A549 treated with dexamethasone at 1 μM for 4 hours (cell line): ENCODE data around the gene TMEM222. TPM values are rescaled to one million over a fixed set of nuclear protein-coding genes. Genes with fewer than 3 reads are reported as not detected.

Experiments used
- total RNA-seq: library from RNA; stranded (reverse); fragments of 200-300 nt; extraction: Qiagen RNA extraction; gene quantifications from 5 replicates; pipeline ENCODE4 v1.2.3, GENCODE V29; 2022

Gene TMEM222
- 39.9 to 46.8 TPM (median 44.6 TPM) in 5 replicates for total RNA-seq

GRCh38 chr1:27321813-27322568 is at the start of gene TMEM222:
TSS of gene TMEM222 (plus strand) at chr1:27322163. CDS start at chr1:27322198, 35 bp downstream.

GRCh38 chr1:27341525-27342252 is 19.7 kb downstream of the TMEM222 start, which contains the start of gene SYTL1:
TSS of gene SYTL1 (plus strand) at chr1:27342022. CDS start at chr1:27345335, 3,313 bp downstream.

GRCh38 chr1:27366411-27367159 is 44.6 kb downstream of the TMEM222 start, which contains the start of gene MAP3K6:
TSS of gene MAP3K6 (minus strand) at chr1:27366961. CDS start at chr1:27366597, 364 bp downstream.

GRCh38 chr1:27374362-27375086 is 52.6 kb downstream of the TMEM222 start, which contains the start of gene FCN3:
TSS of gene FCN3 (minus strand) at chr1:27374824. CDS start at chr1:27374818, 6 bp downstream.

GRCh38 chr1:27383039-27383605 is 61.2 kb downstream of the TMEM222 start, which contains the start of gene CD164L2:
TSS of gene CD164L2 (minus strand) at chr1:27383333. CDS start at chr1:27383239, 94 bp downstream.

Other genes with a start within 250 kb of the TMEM222 start
- 15.0 to 23.8 TPM (median 21.1 TPM) in 5 replicates for gene SLC9A1, start 167.0 kb upstream of the TMEM222 start, total RNA-seq
- 5.2 to 8.0 TPM (median 7.4 TPM) in 5 replicates for gene WDTC1, start 87.5 kb upstream of the TMEM222 start, total RNA-seq
- gene SYTL1, start 19.9 kb downstream of the TMEM222 start, total RNA-seq, result 0.10 to 0.73 TPM (median 0.45 TPM) in 5 replicates
- gene MAP3K6, start 44.8 kb downstream of the TMEM222 start, total RNA-seq, result 11.2 to 21.7 TPM (median 19.9 TPM) in 5 replicates
- not detected in 5 replicates for gene FCN3, start 52.7 kb downstream of the TMEM222 start, total RNA-seq
- not detected in 5 replicates for gene CD164L2, start 61.2 kb downstream of the TMEM222 start, total RNA-seq
- gene GPR3, start 70.5 kb downstream of the TMEM222 start, total RNA-seq, result 1.3 to 1.8 TPM (median 1.6 TPM) in 5 replicates
- gene WASF2, start 168.0 kb downstream of the TMEM222 start, total RNA-seq, result 45.8 to 64.5 TPM (median 61.1 TPM) in 5 replicates